Natural killer cell (primary cell): Measurements from ENCODE around the gene PRKCQ. TPM values are rescaled to one million over a fixed set of nuclear protein-coding genes. Genes with fewer than 3 reads are reported as not detected.

Experiments
- ATAC-seq, 3 donors: fragments of 150-1000 bp in 2 of 3; fragments of 200-7000 bp in 1 of 3; cut with Tn5 transposase; 1 replicate in 1 of 3; 2 replicates in 2 of 3; pipeline ENCODE4 v1.10.0; 2021; ENCODE audit warnings: mild to moderate bottlenecking in 2 of 3, moderate library complexity in 2 of 3
- DNase-seq, 2 donors: peaks; one replicate each; pipeline versions ENCODE4 v3.0.0 to v3.0.0-alpha.2; 2013 to 2021; ENCODE audit warnings: mixed read lengths in 1 of 2
- H3K27ac ChIP-seq: one replicate; pipeline ENCODE4 v1.5.1; 2013; ENCODE audit warnings: mild to moderate bottlenecking, low read length
- H3K27me3 ChIP-seq: one replicate; pipeline ENCODE4 v1.6.1; 2013; ENCODE audit warnings: low read length; ENCODE audit not compliant: control insufficient read depth, insufficient read depth
- H3K36me3 ChIP-seq: one replicate; pipeline ENCODE4 v1.6.1; 2013; ENCODE audit warnings: low read length; ENCODE audit not compliant: control insufficient read depth, insufficient read depth
- H3K4me1 ChIP-seq: one replicate; pipeline ENCODE4 v1.6.1; 2013; ENCODE audit warnings: low read length; ENCODE audit not compliant: control insufficient read depth, insufficient read depth
- H3K4me3 ChIP-seq: one replicate; pipeline ENCODE4 v1.5.1; 2013; ENCODE audit warnings: low read length
- H3K9me3 ChIP-seq: one replicate; pipeline ENCODE4 v1.6.1; 2013; ENCODE audit warnings: low read length; ENCODE audit not compliant: control insufficient read depth, insufficient read depth
- H3K27ac Mint-ChIP-seq, 2 donors: one replicate each; pipeline ENCODE4 v1.8.0; 2022; ENCODE audit warnings: mild to moderate bottlenecking in 2 of 2, mixed read lengths in 2 of 2, moderate library complexity in 1 of 2
- H3K27me3 Mint-ChIP-seq, 2 donors: one replicate each; pipeline ENCODE4 v1.8.0; 2022; ENCODE audit warnings: low read depth in 2 of 2, mixed read lengths in 2 of 2
- H3K36me3 Mint-ChIP-seq: one replicate; pipeline ENCODE4 v1.8.0; 2022; ENCODE audit warnings: mixed read lengths
- H3K4me1 Mint-ChIP-seq, 2 donors: one replicate each; pipeline ENCODE4 v1.8.0; 2022; ENCODE audit warnings: mixed read lengths in 2 of 2
- H3K4me3 Mint-ChIP-seq: one replicate; pipeline ENCODE4 v1.8.0; 2022; ENCODE audit warnings: mild to moderate bottlenecking, moderate library complexity, mixed read lengths
- H3K9me3 Mint-ChIP-seq, 2 donors: one replicate each; pipeline ENCODE4 v1.8.0; 2022; ENCODE audit warnings: mixed read lengths in 2 of 2
- CTCF ChIP-seq: fragments of 200-600 bp; IDR thresholded peaks from one replicate; pipeline ENCODE4 v1.8.0; 2022; ENCODE audit warnings: antibody characterized with exemption
- WGBS: methylation state at CpG from one replicate; pipeline ENCODE4 v1.1.7; 2013; ENCODE audit warnings: missing lambda C conversion rate; ENCODE audit not compliant: insufficient coverage; 5-methylcytosine and 5-hydroxymethylcytosine counted together
- intact Hi-C: fragments of 100-400 bp; cut with micrococcal nuclease; formaldehyde crosslinking; loops from one replicate; pipeline ENCODE4 v1.14.2; 2022
- total RNA-seq, 4 donors: library from RNA; stranded (reverse); fragments of 120-200 nt in 1 of 4; gene quantifications; one replicate each; pipeline versions ENCODE4 v1.2.3 to v1.2.4, GENCODE V29; 2013 to 2022

Gene PRKCQ
- total RNA-seq, 3 donors from 2014 or later (not counting 1 experiment from before 2014, with no cell fraction given): 46.5 to 69.5 (median 61.3) TPM

GRCh38 chr10:6567884-6568283 lies 12.2 kb downstream of the PRKCQ start:
- no peak overlapping the region for H3K27ac ChIP-seq
- WGBS: 84% methylated on average over 6 of the region's 8 CpGs
- peaks cover 40% of the 10 kb centered on the region for H3K4me1 ChIP-seq
- intact Hi-C loops: no loop called here
- no peaks in the 10 kb centered on the region for H3K9me3 Mint-ChIP-seq
- H3K9me3 ChIP-seq: no peaks in the 10 kb centered on the region
- no peak overlapping the region for H3K4me3 Mint-ChIP-seq
- H3K27ac Mint-ChIP-seq: peak overlapping the region; percentile 84 to 95
- no peaks in the 10 kb centered on the region for H3K27me3 ChIP-seq
- peaks cover 89 to 91% of the 10 kb centered on the region in 2 donors for H3K4me1 Mint-ChIP-seq
- TF ChIP-seq CTCF: no peak
- peaks cover 10% of the 10 kb centered on the region for H3K36me3 ChIP-seq
- ATAC-seq: no peak
- no peak overlapping the region for H3K4me3 ChIP-seq
- DNase-seq: no peak
- H3K36me3 Mint-ChIP-seq: no peaks in the 10 kb centered on the region
- H3K27me3 Mint-ChIP-seq: no peaks in the 10 kb centered on the region

- TF ChIP-seq CTCF: no peak
- intact Hi-C loops: no loop called here
- Histone ChIP-seq H3K27ac (no peak overlapping the region), H3K4me3 (no peak overlapping the region), H3K27me3 (no peaks in the 10 kb centered on the region), H3K36me3 (peaks cover 10% of the 10 kb centered on the region), H3K4me1 (peaks cover 44% of the 10 kb centered on the region), H3K9me3 (no peaks in the 10 kb centered on the region)
- Mint-ChIP-seq H3K4me3 (no peak overlapping the region), H3K4me1 (peaks cover 89 to 91% of the 10 kb centered on the region in 2 donors), H3K36me3 (no peaks in the 10 kb centered on the region), H3K27ac (peak overlapping the region; percentile 84 to 95), H3K9me3 (no peaks in the 10 kb centered on the region), H3K27me3 (no peaks in the 10 kb centered on the region)
- WGBS: 98% methylated on average over 5 of the region's 5 CpGs
- DNase-seq (no peak), ATAC-seq (no peak)
Measured at GRCh38 chr10:6567203-6567703, 12.8 kb downstream of the PRKCQ start.

- H3K4me1 ChIP-seq: peaks cover 44% of the 10 kb centered on the region
- peaks cover 81 to 84% of the 10 kb centered on the region in 2 donors for H3K4me1 Mint-ChIP-seq
- 86% methylated on average over 2 of the region's 4 CpGs for WGBS
Measured at GRCh38 chr10:6565588-6565987, 14.5 kb downstream of the PRKCQ start.

More at GRCh38 chr10:6565588-6565987, 14.5 kb downstream of the PRKCQ start:
- no peak for DNase-seq
- peak overlapping the region; percentile 84 to 95 for H3K27ac Mint-ChIP-seq
- H3K27me3 Mint-ChIP-seq: no peaks in the 10 kb centered on the region
- Histone ChIP-seq H3K36me3 (peaks cover 5% of the 10 kb centered on the region), H3K27me3 (no peaks in the 10 kb centered on the region), H3K27ac (no peak overlapping the region), H3K4me3 (no peak overlapping the region), H3K9me3 (no peaks in the 10 kb centered on the region)
- H3K4me3 Mint-ChIP-seq: no peak overlapping the region
- H3K36me3 Mint-ChIP-seq: no peaks in the 10 kb centered on the region
- ATAC-seq: no peak
- no peaks in the 10 kb centered on the region for H3K9me3 Mint-ChIP-seq
- intact Hi-C loops: no loop called here
- no peak for TF ChIP-seq CTCF
